K562 (cell line): ENCODE results near the gene SOBP. TPM values are rescaled to one million over a fixed set of nuclear protein-coding genes. Genes with fewer than 3 reads are reported as not detected.
A peak's percentile ranks its signal among the peaks of the same experiment; 100 is the strongest.

Experiments used
- ATAC-seq: fragments of 200-7000 bp; cut with Tn5 transposase; 3 replicates; pipeline ENCODE4 v1.9.1; 2020; ENCODE audit warnings: moderate library complexity
- BruUV-seq: library from RNA; stranded (reverse); fragments of 400-500 nt; replicated peaks from 2 replicates; lab custom pipeline; 2021; lab: Mats Ljungman, UMichigan
- CTCF ChIA-PET: fragments of 300-600 bp; formaldehyde crosslinking; extraction: SDS; loops from one replicate; lab custom pipeline; 2021; ENCODE audit warnings: low intra/inter-chr PET ratio; lab: Yijun Ruan, JAX
- POLR2A ChIA-PET: fragments of 300-600, 350-650 bp; sonication (Branson Sonifier 250); formaldehyde crosslinking; extraction: SDS; loops from one replicate; lab custom pipeline; 2021; ENCODE audit warnings: antibody characterized with exemption, inconsistent platforms; lab: Yijun Ruan, JAX
- DNase-seq, 4 experiments: peaks; one replicate each; pipeline versions ENCODE4 v3.0.0 to v3.0.0-alpha.2; 2011 to 2018; ENCODE audit warnings: low spot score in 3 of 4, mixed read lengths in 3 of 4; ENCODE audit errors: extremely low read depth in 1 of 4
- FAIRE-seq: peaks from 2 replicates; lab custom pipeline; 2011; peaks lifted over from hg19 to GRCh38; lab: Jason Lieb, UNC
- H2AFZ ChIP-seq: 2 replicates; pipeline ENCODE4 v1.6.0; 2011; ENCODE audit warnings: low read depth, low read length, control low read depth, inconsistent platforms
- H3K27ac ChIP-seq: fragments of 200-600 bp; 3 replicates; pipeline ENCODE4 v1.8.0; 2011; ENCODE audit warnings: low read depth, mild to moderate bottlenecking, control low read depth, inconsistent platforms, low read length, moderate library complexity, mixed read lengths; ENCODE audit errors: extremely low read depth
- H3K27me3 ChIP-seq, 2 experiments: fragments of 300-600 bp in 1 of 2; 2 replicates in 1 of 2; 3 replicates in 1 of 2; pipeline versions ENCODE4 v1.6.0 to v1.8.0; 2011; ENCODE audit warnings: inconsistent platforms in 2 of 2, low read length in 2 of 2, mild to moderate bottlenecking in 1 of 2, mixed read lengths in 1 of 2, moderate library complexity in 1 of 2; ENCODE audit not compliant: control insufficient read depth in 2 of 2, insufficient read depth in 2 of 2
- H3K36me3 ChIP-seq: fragments of 300-600 bp; 3 replicates; pipeline ENCODE4 v1.8.0; 2011; ENCODE audit warnings: mild to moderate bottlenecking, low read length, inconsistent platforms; ENCODE audit not compliant: control insufficient read depth, insufficient read depth
- H3K4me1 ChIP-seq, 2 experiments: fragments of 200-600 bp in 1 of 2; replicated peaks in 1 of 2; 2 replicates in 1 of 2; 3 replicates in 1 of 2; pipeline versions ENCODE4 v1.5.1 to v1.8.0; 2011; ENCODE audit warnings: inconsistent platforms in 2 of 2, low read length in 2 of 2, mild to moderate bottlenecking in 1 of 2, mixed read lengths in 1 of 2, moderate library complexity in 1 of 2; ENCODE audit not compliant: control insufficient read depth in 2 of 2, insufficient read depth in 2 of 2
- H3K4me2 ChIP-seq: 2 replicates; pipeline ENCODE4 v1.6.1; 2011; ENCODE audit warnings: low read length, control low read depth, inconsistent platforms, mixed read lengths; ENCODE audit not compliant: insufficient read depth
- H3K4me3 ChIP-seq: fragments of 200-600 bp; sonication (generic), shearing (Covaris generic); 2 replicates; pipeline ENCODE4 v1.5.1; 2016; ENCODE audit warnings: control low read depth, inconsistent platforms
- H3K79me2 ChIP-seq: fragments of 200-600 bp; 3 replicates; pipeline ENCODE4 v1.8.0; 2011; ENCODE audit warnings: low read length, inconsistent platforms; ENCODE audit not compliant: control insufficient read depth, insufficient read depth
- H3K9ac ChIP-seq, 2 experiments: 2 replicates each; pipeline versions ENCODE4 v1.6.0 to v1.6.1; 2011; ENCODE audit warnings: low read depth in 2 of 2, low read length in 2 of 2, control low read depth in 1 of 2, inconsistent platforms in 1 of 2, mild to moderate bottlenecking in 1 of 2, mixed read lengths in 1 of 2; ENCODE audit not compliant: insufficient read depth in 1 of 2
- H3K9me1 ChIP-seq: one replicate; pipeline ENCODE4 v1.6.0; 2011; ENCODE audit warnings: inconsistent platforms, mild to moderate bottlenecking, low read length, moderate library complexity; ENCODE audit not compliant: control insufficient read depth, insufficient read depth
- H3K9me3 ChIP-seq: replicated peaks from 2 replicates; pipeline ENCODE4 v1.5.1; 2011; ENCODE audit warnings: low read depth, low read length, inconsistent platforms; ENCODE audit not compliant: control insufficient read depth, insufficient read depth
- H4K20me1 ChIP-seq: replicated peaks from 2 replicates; pipeline ENCODE4 v1.6.1; 2011; ENCODE audit warnings: low read length, inconsistent platforms, mixed read lengths; ENCODE audit not compliant: control insufficient read depth, insufficient read depth
- CBFA2T3 ChIP-seq: fragments of 450-650 bp; IDR thresholded peaks from 2 replicates; pipeline ENCODE4 v1.6.1; 2017
- CBX2 ChIP-seq: fragments of 200-600 bp; sonication (generic); IDR thresholded peaks from one replicate; pipeline ENCODE4 v1.6.1; 2012; ENCODE audit warnings: mild to moderate bottlenecking, low read length, inconsistent platforms; ENCODE audit not compliant: insufficient read depth, poor library complexity, severe bottlenecking
- EZH2 ChIP-seq: IDR thresholded peaks from 2 replicates; pipeline ENCODE4 v1.6.1; 2012; ENCODE audit warnings: low read depth, mild to moderate bottlenecking, inconsistent platforms, low read length, borderline replicate concordance
- FOS ChIP-seq: IDR thresholded peaks from 3 replicates; pipeline ENCODE4 v1.6.1; 2011; ENCODE audit not compliant: insufficient read length; ENCODE audit errors: extremely low read depth
- L3MBTL2 ChIP-seq: fragments of 450-650 bp; IDR thresholded peaks from 2 replicates; pipeline ENCODE4 v1.6.1; 2016; ENCODE audit warnings: mild to moderate bottlenecking, moderate library complexity
- RBFOX2 ChIP-seq: fragments of 200-400 bp; formaldehyde crosslinking; IDR thresholded peaks from 2 replicates; pipeline ENCODE4 v1.6.1; 2017; ENCODE audit warnings: low read depth, mild to moderate bottlenecking, low read length, moderate library complexity
- SETDB1 ChIP-seq: IDR thresholded peaks from one replicate; pipeline ENCODE4 v1.6.1; 2012; ENCODE audit warnings: low read length, control low read depth, inconsistent platforms
- SIRT6 ChIP-seq: IDR thresholded peaks from one replicate; pipeline ENCODE4 v1.6.1; 2012; ENCODE audit warnings: low read depth, mild to moderate bottlenecking, control low read depth, inconsistent platforms, low read length, moderate library complexity
- TEAD2 ChIP-seq: fragments of 450-650 bp; IDR thresholded peaks from 2 replicates; pipeline ENCODE4 v1.6.1; 2016; ENCODE audit warnings: missing genetic modification characterization, control low read depth, missing compliant biosample characterization
- ZBTB7A ChIP-seq: IDR thresholded peaks from 2 replicates; pipeline ENCODE4 v1.6.1; 2011; ENCODE audit warnings: low read depth, mild to moderate bottlenecking, low read length, moderate library complexity, borderline replicate concordance; ENCODE audit not compliant: control insufficient read depth
- ZC3H4 ChIP-seq: sonication (generic); formaldehyde crosslinking; IDR thresholded peaks from 2 replicates; pipeline ENCODE4 v1.9.0; 2021; ENCODE audit warnings: missing genetic modification reagents, borderline replicate concordance
- ZFX ChIP-seq: sonication (generic); formaldehyde crosslinking; IDR thresholded peaks from 2 replicates; pipeline ENCODE4 v1.8.0; 2022; ENCODE audit warnings: mild to moderate bottlenecking, missing genetic modification reagents, moderate library complexity
- ZNF23 ChIP-seq: fragments of 250-450 bp; sonication (Bioruptor Pico); IDR thresholded peaks from 2 replicates; pipeline ENCODE4 v1.4.0; 2020; ENCODE audit warnings: mild to moderate bottlenecking
- ZNF232 ChIP-seq: sonication (generic); formaldehyde crosslinking; IDR thresholded peaks from 2 replicates; pipeline ENCODE4 v1.8.0; 2022; ENCODE audit warnings: mild to moderate bottlenecking, missing genetic modification reagents
- ZNF263 ChIP-seq: sonication (generic); formaldehyde crosslinking; IDR thresholded peaks from 2 replicates; pipeline ENCODE4 v1.8.0; 2022; ENCODE audit warnings: mild to moderate bottlenecking, missing genetic modification reagents, borderline replicate concordance
- WGBS: fragments of 100-300 bp; shearing (Covaris generic); methylation state at CpG from one replicate; pipeline ENCODE4 v1.1.6; 2016; ENCODE audit warnings: low coverage, mixed read lengths; ENCODE audit not compliant: insufficient coverage; ENCODE audit errors: missing lambda C conversion rate; 5-methylcytosine and 5-hydroxymethylcytosine counted together
- in situ Hi-C: fragments of 300-500 bp; cut with MboI; formaldehyde crosslinking; loops from 4 replicates; pipeline ENCODE4 v1.15.0; 2018; ENCODE audit warnings: inconsistent platforms, mixed read lengths
- intact Hi-C: fragments of 100-400 bp; cut with micrococcal nuclease; formaldehyde crosslinking; loops from 2 replicates; pipeline ENCODE4 v1.14.2; 2022
- polyA plus RNA-seq, 8 experiments: library from polyadenylated mRNA; depleted of rRNA in 4 of 8; stranded (reverse) in 5 of 8; unstranded in 3 of 8; fragments of >200 nt; fragmentation: Nextera tagmentation in 2 of 8; fragmentation: Illumina TruSeq in 1 of 8; extraction: Ambion mirVana in 2 of 8; extraction: Trizol in 1 of 8; gene quantifications; 2 replicates each; pipeline versions ENCODE4 v1.2.1 to v1.2.3, GENCODE V29; 2011 to 2014; ENCODE audit warnings: inconsistent platforms in 1 of 8, missing spikeins in 1 of 8
- total RNA-seq, 7 experiments: library from RNA; depleted of rRNA in 6 of 7; stranded (reverse); fragments of >200 nt in 6 of 7; fragmentation: Illumina TruSeq in 2 of 7; extraction: Trizol in 2 of 7; gene quantifications; 2 replicates each; pipeline versions ENCODE4 v1.2.1 to v1.2.3, GENCODE V29; 2011 to 2021; ENCODE audit warnings: low replicate concordance in 1 of 7
- TF ChIP-seq, protein P1 (sequence below): fragments of 450-650 bp; IDR thresholded peaks from 2 replicates; pipeline ENCODE4 v1.6.1; 2016; ENCODE audit warnings: antibody characterized with exemption
- TF ChIP-seq, protein P2 (sequence below): IDR thresholded peaks from 2 replicates; pipeline ENCODE4 v1.6.1; 2012; ENCODE audit warnings: low read depth, low read length, improper control_type of control experiment, borderline replicate concordance
- TF ChIP-seq, protein P3 (sequence below): fragments of 450-650 bp; formaldehyde crosslinking; IDR thresholded peaks from 2 replicates; pipeline ENCODE4 v1.4.0; 2022; ENCODE audit warnings: mild to moderate bottlenecking, moderate library complexity

SOBP gene
- total and polyA plus RNA-seq, 9 of the 15 experiments (the other 6 are each of a cell fraction or from before 2014, with no cell fraction given), result 0.16 TPM; not detected in 8

DNA sequence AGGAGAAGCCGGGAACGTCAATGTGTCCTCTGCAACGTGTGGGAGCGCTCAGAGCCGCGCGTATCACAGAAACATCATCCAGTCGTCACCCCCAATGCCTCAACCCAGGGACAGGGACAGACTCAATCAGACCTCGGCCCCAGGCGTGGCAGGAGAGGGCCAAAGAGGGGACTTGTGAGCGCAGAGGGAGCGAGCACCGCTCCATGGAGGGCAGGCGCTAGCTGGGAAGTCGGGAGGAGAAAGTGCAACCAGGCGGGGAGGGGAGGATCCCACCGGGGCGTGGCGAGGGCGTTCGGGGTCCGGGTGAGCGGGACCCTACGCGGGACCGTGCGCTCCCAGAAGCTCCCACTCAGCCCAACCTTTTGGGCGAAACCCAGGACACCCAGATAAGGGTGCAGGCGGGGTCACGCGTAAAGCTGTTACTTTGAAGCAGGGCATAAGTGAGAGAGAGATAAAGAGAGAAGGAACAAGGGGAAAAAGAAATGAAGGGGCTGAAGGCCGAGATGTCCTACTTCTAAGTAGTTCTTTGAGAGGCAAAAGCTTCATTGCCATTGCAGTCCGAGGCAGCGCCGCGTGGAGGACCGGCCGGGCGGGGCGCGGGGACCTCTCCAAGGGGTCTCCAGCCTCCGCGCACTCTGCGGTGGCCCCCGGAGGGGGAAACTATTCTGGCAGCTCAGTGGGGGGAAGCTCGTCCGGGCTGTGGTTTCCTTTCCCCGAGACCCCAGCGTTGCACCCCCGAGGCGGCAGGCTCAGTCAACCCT, 862 bp upstream of the SOBP start:
- H3K27ac ChIP-seq, result no peak overlapping the region
- ChIA-PET POLR2A (interaction anchor here (1.0 to 1.1 kb wide), 2 partner anchors 9 to 30 kb away, joined by 3 read pairs; partner anchors contain the start of gene PDSS2), CTCF (no interaction called here)
- intact Hi-C loops (no loop called here), in situ Hi-C loops (no loop called here)
- ATAC-seq (peak; percentile 40), DNase-seq (peak; percentile 25 to 32 (median 30)), FAIRE-seq (no peak)
- H3K4me1 ChIP-seq, result peaks cover 0 to 31% of the 10 kb centered on the region in 2 experiments; a peak in 3 of 5 replicates
- H3K9me1 ChIP-seq, result no peaks in the 10 kb centered on the region
- peak overlapping the region; percentile 30; the same call in 1 of the 2 replicates for H3K4me3 ChIP-seq
- 3% methylated on average over 35 of the region's 51 CpGs for WGBS
- H4K20me1 ChIP-seq, result no peaks in the 10 kb centered on the region
- H3K9ac ChIP-seq, result peak overlapping the region in 1 of 2 experiments; percentile 61; a peak in 1 of 4 replicates
- no peaks in the 10 kb centered on the region for H3K36me3 ChIP-seq
- H3K79me2 ChIP-seq, result no peaks in the 10 kb centered on the region
- H3K4me2 ChIP-seq, result 0 out of 2 replicates have a peak overlapping the region, but pooled peaks have one; percentile 9
- H3K9me3 ChIP-seq, result no peaks in the 10 kb centered on the region
- BruUV-seq, result no TSS peak
- peaks cover 59 to 67% of the 10 kb centered on the region in 2 experiments for H3K27me3 ChIP-seq
- peak overlapping the region; percentile 56; the same call in 1 of the 2 replicates for H2AFZ ChIP-seq
- TF ChIP-seq RBFOX2 (no peak), ZNF263 (no peak), ZBTB7A (peak; percentile 30; the same call in 1 of the 2 replicates), ZNF232 (no peak), CBFA2T3 (peak; percentile 45), L3MBTL2 (no peak), EZH2 (peak; percentile 85; the same call in 1 of the 2 replicates), FOS (no peak), ZNF23 (CRISPR knock-in tag) (no peak), SETDB1 (no peak), TEAD2 (tag) (no peak), SIRT6 (no peak), ZFX (CRISPR knock-in tag) (no peak), CBX2 (peak; percentile 25), ZC3H4 (CRISPR knock-in tag) (no peak)
- TF ChIP-seq, protein P1, sequence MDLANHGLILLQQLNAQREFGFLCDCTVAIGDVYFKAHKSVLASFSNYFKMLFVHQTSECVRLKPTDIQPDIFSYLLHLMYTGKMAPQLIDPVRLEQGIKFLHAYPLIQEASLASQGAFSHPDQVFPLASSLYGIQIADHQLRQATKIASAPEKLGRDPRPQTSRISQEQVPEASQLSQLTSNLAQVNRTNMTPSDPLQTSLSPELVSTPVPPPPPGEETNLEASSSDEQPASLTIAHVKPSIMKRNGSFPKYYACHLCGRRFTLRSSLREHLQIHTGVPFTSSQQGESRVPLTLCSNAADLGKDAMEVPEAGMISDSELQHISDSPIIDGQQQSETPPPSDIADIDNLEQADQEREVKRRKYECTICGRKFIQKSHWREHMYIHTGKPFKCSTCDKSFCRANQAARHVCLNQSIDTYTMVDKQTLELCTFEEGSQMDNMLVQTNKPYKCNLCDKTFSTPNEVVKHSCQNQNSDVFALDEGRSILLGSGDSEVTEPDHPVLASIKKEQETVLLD, result no peak
- TF ChIP-seq, protein P2, sequence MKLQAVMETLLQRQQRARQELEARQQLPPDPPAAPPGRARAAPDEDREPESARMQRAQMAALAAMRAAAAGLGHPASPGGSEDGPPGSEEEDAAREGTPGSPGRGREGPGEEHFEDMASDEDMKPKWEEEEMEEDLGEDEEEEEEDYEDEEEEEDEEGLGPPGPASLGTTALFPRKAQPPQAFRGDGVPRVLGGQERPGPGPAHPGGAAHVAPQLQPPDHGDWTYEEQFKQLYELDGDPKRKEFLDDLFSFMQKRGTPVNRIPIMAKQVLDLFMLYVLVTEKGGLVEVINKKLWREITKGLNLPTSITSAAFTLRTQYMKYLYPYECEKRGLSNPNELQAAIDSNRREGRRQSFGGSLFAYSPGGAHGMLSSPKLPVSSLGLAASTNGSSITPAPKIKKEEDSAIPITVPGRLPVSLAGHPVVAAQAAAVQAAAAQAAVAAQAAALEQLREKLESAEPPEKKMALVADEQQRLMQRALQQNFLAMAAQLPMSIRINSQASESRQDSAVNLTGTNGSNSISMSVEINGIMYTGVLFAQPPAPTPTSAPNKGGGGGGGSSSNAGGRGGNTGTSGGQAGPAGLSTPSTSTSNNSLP, result no peak
- TF ChIP-seq, protein P3, sequence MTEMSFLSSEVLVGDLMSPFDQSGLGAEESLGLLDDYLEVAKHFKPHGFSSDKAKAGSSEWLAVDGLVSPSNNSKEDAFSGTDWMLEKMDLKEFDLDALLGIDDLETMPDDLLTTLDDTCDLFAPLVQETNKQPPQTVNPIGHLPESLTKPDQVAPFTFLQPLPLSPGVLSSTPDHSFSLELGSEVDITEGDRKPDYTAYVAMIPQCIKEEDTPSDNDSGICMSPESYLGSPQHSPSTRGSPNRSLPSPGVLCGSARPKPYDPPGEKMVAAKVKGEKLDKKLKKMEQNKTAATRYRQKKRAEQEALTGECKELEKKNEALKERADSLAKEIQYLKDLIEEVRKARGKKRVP (CRISPR knock-in tag), result no peak
